Panc1 (cell line): Measurements from ENCODE around the gene ELSPBP1. TPM values are rescaled to one million over a fixed set of nuclear protein-coding genes. Genes with fewer than 3 reads are reported as not detected.

ENCODE experiments used
- ATAC-seq: fragments of 200-7000 bp; cut with Tn5 transposase; 2 replicates; pipeline ENCODE4 v1.9.1; 2020; ENCODE audit warnings: mild to moderate bottlenecking, moderate library complexity
- BruUV-seq: library from RNA; stranded (reverse); fragments of 400-500 nt; replicated peaks from 2 replicates; lab custom pipeline; 2021; lab: Mats Ljungman, UMichigan
- CTCF ChIA-PET: fragments of 300-600 bp; sonication (Branson Sonifier 250); formaldehyde crosslinking; loops from one replicate; lab custom pipeline; 2022; ENCODE audit warnings: antibody characterized with exemption; lab: Charles Lee
- POLR2A ChIA-PET: fragments of 300-600 bp; sonication (Branson Sonifier 250); formaldehyde crosslinking; loops from one replicate; lab custom pipeline; 2022; ENCODE audit warnings: antibody characterized with exemption; lab: Charles Lee
- DNase-seq: peaks from one replicate; pipeline ENCODE4 v3.0.0-alpha.2; 2010; ENCODE audit warnings: low read depth, low spot score
- H3K27ac ChIP-seq: 2 replicates; pipeline ENCODE4 v1.5.1; 2011; ENCODE audit warnings: mild to moderate bottlenecking, low read length, inconsistent platforms
- H3K27me3 ChIP-seq: fragments of 200-500 bp; sonication (Bioruptor generic); 2 replicates; pipeline ENCODE4 v1.6.0; 2014; ENCODE audit warnings: low read length, inconsistent platforms; ENCODE audit not compliant: control insufficient read depth, insufficient read depth
- H3K36me3 ChIP-seq: fragments of 200-500 bp; sonication (Bioruptor generic); 2 replicates; pipeline ENCODE4 v1.5.1; 2014; ENCODE audit warnings: inconsistent platforms, mild to moderate bottlenecking, low read length, moderate library complexity; ENCODE audit not compliant: control insufficient read depth, insufficient read depth
- H3K4me1 ChIP-seq: 2 replicates; pipeline ENCODE4 v1.5.1; 2011; ENCODE audit warnings: inconsistent platforms, mild to moderate bottlenecking, low read length, moderate library complexity; ENCODE audit not compliant: control insufficient read depth, insufficient read depth
- H3K4me3 ChIP-seq, 2 experiments: 2 replicates each; pipeline ENCODE4 v1.5.1; 2011 to 2012; ENCODE audit warnings: low read depth in 2 of 2, low read length in 2 of 2, mild to moderate bottlenecking in 2 of 2, inconsistent platforms in 1 of 2, moderate library complexity in 1 of 2
- H3K9me3 ChIP-seq: fragments of 200-500 bp; sonication (Bioruptor generic); 2 replicates; pipeline ENCODE4 v1.5.1; 2014; ENCODE audit warnings: low read depth, mild to moderate bottlenecking, inconsistent platforms, low read length, moderate library complexity; ENCODE audit not compliant: control insufficient read depth, insufficient read depth
- POLR2AphosphoS5 ChIP-seq: IDR thresholded peaks from 2 replicates; pipeline ENCODE4 v1.6.1; 2012; ENCODE audit warnings: mild to moderate bottlenecking, low read depth, low read length, moderate library complexity
- REST ChIP-seq, 2 experiments: IDR thresholded peaks; 2 replicates each; pipeline ENCODE4 v1.6.1; 2011 to 2012; ENCODE audit warnings: low read depth in 2 of 2, control low read depth in 1 of 2, low read length in 1 of 2, mild to moderate bottlenecking in 1 of 2, moderate library complexity in 1 of 2; ENCODE audit not compliant: insufficient read depth in 1 of 2
- SIN3A ChIP-seq: IDR thresholded peaks from 2 replicates; pipeline ENCODE4 v1.6.1; 2012; ENCODE audit warnings: low read depth, mild to moderate bottlenecking, low read length, moderate library complexity, borderline replicate concordance; ENCODE audit not compliant: insufficient read depth
- TCF7L2 ChIP-seq: IDR thresholded peaks from 2 replicates; pipeline ENCODE4 v1.6.1; 2011; ENCODE audit warnings: mild to moderate bottlenecking, low read depth, low read length, inconsistent platforms
- in situ Hi-C: cut with HindIII; loops from 2 replicates; pipeline ENCODE4 v1.10.0; 2016; ENCODE audit warnings: low sequenced_read_pairs, low pct_unique_long_range_greater_than_20kb
- intact Hi-C: fragments of 100-400 bp; cut with micrococcal nuclease; formaldehyde crosslinking; loops from one replicate; pipeline ENCODE4 v1.10.0; 2022; ENCODE audit not compliant: unreplicated experiment
- total RNA-seq: library from RNA; stranded (reverse); gene quantifications from one replicate; pipeline ENCODE4 v1.2.1, GENCODE V29; 2021; ENCODE audit not compliant: unreplicated experiment
- TF ChIP-seq, protein P1 (sequence below): fragments of 450-650 bp; IDR thresholded peaks from 2 replicates; pipeline ENCODE4 v1.5.1; 2017; ENCODE audit warnings: mild to moderate bottlenecking

Gene ELSPBP1
- total RNA-seq, 1 experiment from 2014 or later: not detected

DNA sequence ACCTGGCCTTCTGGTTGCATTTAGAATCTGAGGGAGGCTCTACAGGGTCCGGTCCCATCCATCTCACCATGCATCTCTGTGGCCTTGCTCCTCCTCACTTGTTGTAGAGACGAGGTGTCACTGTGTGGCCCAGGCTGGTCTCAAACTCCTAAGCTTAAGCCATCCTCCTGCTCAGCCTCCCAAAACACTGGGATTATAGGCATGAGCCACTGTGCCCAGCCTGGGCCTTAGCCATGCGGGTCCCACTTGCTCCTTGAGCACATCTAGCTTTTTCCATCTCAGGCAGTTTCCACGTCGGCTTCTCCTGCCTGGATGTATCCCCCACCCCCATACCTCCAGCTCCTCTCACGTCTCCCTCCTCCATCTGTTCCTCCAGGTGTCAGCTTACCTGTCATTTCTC lies 9.8 kb downstream of the ELSPBP1 start:
- Histone ChIP-seq H3K27ac (no peak overlapping the region), H3K27me3 (no peaks in the 10 kb centered on the region), H3K36me3 (no peaks in the 10 kb centered on the region), H3K4me1 (no peaks in the 10 kb centered on the region), H3K9me3 (no peaks in the 10 kb centered on the region), H3K4me3 (no peak overlapping the region)
- intact Hi-C loops: no loop called here
- ATAC-seq (no peak), DNase-seq (no peak)
- TF ChIP-seq TCF7L2 (no peak), POLR2AphosphoS5 (no peak), REST (IDR thresholded peaks at IDR 0.05; ENCODE audit: insufficient read depth in 1 of 2, low read depth in 2 of 2, low read length in 1 of 2) (no peak), SIN3A (no peak)
- TF ChIP-seq, protein P1, sequence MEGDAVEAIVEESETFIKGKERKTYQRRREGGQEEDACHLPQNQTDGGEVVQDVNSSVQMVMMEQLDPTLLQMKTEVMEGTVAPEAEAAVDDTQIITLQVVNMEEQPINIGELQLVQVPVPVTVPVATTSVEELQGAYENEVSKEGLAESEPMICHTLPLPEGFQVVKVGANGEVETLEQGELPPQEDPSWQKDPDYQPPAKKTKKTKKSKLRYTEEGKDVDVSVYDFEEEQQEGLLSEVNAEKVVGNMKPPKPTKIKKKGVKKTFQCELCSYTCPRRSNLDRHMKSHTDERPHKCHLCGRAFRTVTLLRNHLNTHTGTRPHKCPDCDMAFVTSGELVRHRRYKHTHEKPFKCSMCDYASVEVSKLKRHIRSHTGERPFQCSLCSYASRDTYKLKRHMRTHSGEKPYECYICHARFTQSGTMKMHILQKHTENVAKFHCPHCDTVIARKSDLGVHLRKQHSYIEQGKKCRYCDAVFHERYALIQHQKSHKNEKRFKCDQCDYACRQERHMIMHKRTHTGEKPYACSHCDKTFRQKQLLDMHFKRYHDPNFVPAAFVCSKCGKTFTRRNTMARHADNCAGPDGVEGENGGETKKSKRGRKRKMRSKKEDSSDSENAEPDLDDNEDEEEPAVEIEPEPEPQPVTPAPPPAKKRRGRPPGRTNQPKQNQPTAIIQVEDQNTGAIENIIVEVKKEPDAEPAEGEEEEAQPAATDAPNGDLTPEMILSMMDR: no peak
- POLR2A ChIA-PET: interaction anchor here (0.6 kb wide), 1 partner anchor 38 kb away, joined by 5 read pairs; no protein-coding TSS in a partner anchor
- no TSS peak for BruUV-seq
- in situ Hi-C loops: no loop called here
- CTCF ChIA-PET: no interaction called here

GRCh38 chr19:48006762-48007161 lies 12.3 kb downstream of the ELSPBP1 start:
- POLR2A ChIA-PET: no interaction called here
- no peaks in the 10 kb centered on the region for H3K36me3 ChIP-seq
- H3K4me1 ChIP-seq: no peaks in the 10 kb centered on the region
- no TSS peak for BruUV-seq
- H3K9me3 ChIP-seq: no peaks in the 10 kb centered on the region
- no peak for ATAC-seq
- no peaks in the 10 kb centered on the region for H3K27me3 ChIP-seq
- intact Hi-C loops (no loop called here), in situ Hi-C loops (no loop called here)
- H3K27ac ChIP-seq: no peak overlapping the region
- no peak for DNase-seq
- TF ChIP-seq, protein P1: peak; percentile 58
- TF ChIP-seq POLR2AphosphoS5: no peak
- CTCF ChIA-PET: no interaction called here
- H3K4me3 ChIP-seq: no peak overlapping the region
